Measurements from ENCODE around the gene LMLN. TPM values are rescaled to one million over a fixed set of nuclear protein-coding genes. Genes with fewer than 3 reads are reported as not detected.

Gene LMLN
- total RNA-seq, 1 donor from 2014 or later = 0.32 TPM

GRCh38 chr3:198067416-198067815 lies 107.4 kb downstream of the LMLN start:
- no peak for DNase-seq (ENCODE audit: low spot score in 2 of 2)
- Histone ChIP-seq H3K27ac (no peak overlapping the region), H3K4me1 (no peaks in the 10 kb centered on the region), H3K4me3 (no peak overlapping the region), H3K27me3 (no peaks in the 10 kb centered on the region), H3K9me3 (no peaks in the 10 kb centered on the region), H3K36me3 (no peaks in the 10 kb centered on the region)
- intact Hi-C loops (cut with DNase I) = no loop called here
- TF ChIP-seq CTCF (IDR thresholded peaks at IDR 0.05) = no peak

GRCh38 chr3:198070871-198071270 lies 110.9 kb downstream of the LMLN start:
- H3K4me1 ChIP-seq = no peaks in the 10 kb centered on the region
- no peak overlapping the region for H3K4me3 ChIP-seq
- DNase-seq (ENCODE audit: low spot score in 2 of 2) = no peak
- no peak for TF ChIP-seq CTCF (IDR thresholded peaks at IDR 0.05)
- H3K36me3 ChIP-seq = no peaks in the 10 kb centered on the region
- no peaks in the 10 kb centered on the region for H3K27me3 ChIP-seq
- no peak overlapping the region for H3K27ac ChIP-seq
- no peaks in the 10 kb centered on the region for H3K9me3 ChIP-seq
- intact Hi-C loops (cut with DNase I) = no loop called here

DNA sequence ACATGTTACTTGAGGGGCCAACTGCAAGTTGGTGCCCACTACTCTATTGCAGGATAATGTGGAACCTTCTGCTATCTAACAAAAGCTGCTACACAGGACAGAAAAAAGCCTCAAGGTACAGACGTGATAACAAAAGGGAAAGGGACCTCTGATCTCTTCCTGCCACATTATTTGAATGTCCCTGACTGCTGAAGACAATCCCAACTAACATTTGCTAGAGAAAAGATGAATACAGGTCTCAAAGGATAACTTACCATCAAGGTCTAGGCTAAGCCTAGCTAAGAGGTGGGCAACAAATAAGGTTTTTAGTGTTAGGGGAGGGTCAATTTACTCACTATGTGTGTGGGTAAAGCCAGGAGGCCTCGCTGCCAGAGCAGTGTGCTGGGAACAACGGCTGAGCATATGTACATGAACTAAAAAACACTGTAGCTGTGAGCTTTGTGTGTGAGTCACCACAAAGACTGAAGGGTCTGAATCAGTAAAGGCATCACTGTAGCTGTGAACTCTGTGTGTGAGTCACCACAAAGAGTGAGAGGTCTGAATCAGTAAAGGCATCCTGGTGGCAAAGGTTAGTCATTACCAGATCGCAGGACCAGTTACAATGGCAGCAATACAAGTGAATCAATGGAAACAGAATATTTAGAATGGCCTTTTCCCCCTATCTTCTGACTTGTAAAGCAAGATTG lies 111.7 kb downstream of the LMLN start:
- no peak overlapping the region for H3K27ac ChIP-seq
- TF ChIP-seq CTCF (IDR thresholded peaks at IDR 0.05) = no peak
- intact Hi-C loops (cut with DNase I) = no loop called here
- no peak overlapping the region for H3K4me3 ChIP-seq
- H3K4me1 ChIP-seq = no peaks in the 10 kb centered on the region
- H3K36me3 ChIP-seq = no peaks in the 10 kb centered on the region
- H3K9me3 ChIP-seq = no peaks in the 10 kb centered on the region
- no peak for DNase-seq (ENCODE audit: low spot score in 2 of 2)
- H3K27me3 ChIP-seq = no peaks in the 10 kb centered on the region

- Histone ChIP-seq H3K9me3 (no peaks in the 10 kb centered on the region), H3K4me3 (no peak overlapping the region), H3K27me3 (peaks cover 27% of the 10 kb centered on the region), H3K27ac (no peak overlapping the region), H3K4me1 (peaks cover 9 to 11% of the 10 kb centered on the region in 2 donors), H3K36me3 (no peaks in the 10 kb centered on the region)
- no peak for DNase-seq (ENCODE audit: low spot score in 2 of 2)
- intact Hi-C loops (cut with DNase I) = no loop called here
- TF ChIP-seq CTCF (IDR thresholded peaks at IDR 0.05) = no peak
Observed at GRCh38 chr3:198076722-198077308, 116.8 kb downstream of the LMLN start.

DNA sequence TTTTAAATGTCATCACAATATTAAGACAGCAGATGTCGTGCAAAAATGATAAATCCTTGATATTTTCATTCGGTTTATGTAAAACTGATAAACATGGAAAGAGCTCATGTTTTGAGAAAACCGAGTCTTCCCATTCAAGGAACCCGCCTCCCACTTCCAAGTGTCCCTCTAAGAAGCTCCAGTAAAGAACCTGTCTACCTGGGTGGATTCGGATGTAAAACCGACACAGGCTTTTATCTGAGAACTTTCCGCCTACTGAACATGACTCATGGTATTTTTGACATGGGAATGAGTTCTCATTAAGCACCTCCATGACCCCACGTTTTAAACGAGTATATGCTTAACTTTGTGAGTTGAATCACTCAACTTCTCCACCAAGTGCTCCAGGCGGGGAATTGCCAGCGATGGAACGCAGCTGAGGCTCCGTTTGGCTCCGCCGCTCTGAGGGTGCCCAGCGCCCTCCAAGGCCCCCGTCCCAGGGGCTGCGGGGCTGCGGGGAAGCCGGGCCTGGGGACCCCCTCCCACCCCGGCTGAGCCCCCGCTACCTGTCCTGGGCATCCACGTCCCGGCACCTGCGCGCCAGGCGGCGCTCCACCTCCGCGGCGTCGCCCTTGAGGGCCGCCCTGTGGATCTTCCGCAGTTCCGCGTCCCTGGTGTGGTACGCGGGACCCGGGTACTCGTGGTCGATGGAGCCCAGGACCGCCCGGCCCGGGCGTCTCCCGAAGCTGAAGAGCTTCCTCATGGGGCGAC lies 119.9 kb downstream of the LMLN start:
- no peak for DNase-seq (ENCODE audit: low spot score in 2 of 2)
- Histone ChIP-seq H3K27me3 (peaks cover 27% of the 10 kb centered on the region), H3K9me3 (no peaks in the 10 kb centered on the region), H3K27ac (no peak overlapping the region), H3K4me1 (peaks cover 9 to 11% of the 10 kb centered on the region in 2 donors), H3K36me3 (no peaks in the 10 kb centered on the region), H3K4me3 (peak overlapping the region in 1 of 2 donors; percentile 56)
- peak in 1 of 3 experiments; percentile 11 for TF ChIP-seq CTCF (IDR thresholded peaks at IDR 0.05)
- intact Hi-C loops (cut with DNase I) = no loop called here

All from ascending aorta (tissue), 2 donors.